ENCODE results near the gene PARPBP.
A peak's percentile ranks its signal among the peaks of the same experiment; 100 is the strongest.

PARPBP gene

GRCh38 chr12:102095677-102096263, 24.2 kb upstream of the PARPBP start:
- no peak overlapping the region for H2BK120ac ChIP-seq (ENCODE audit: low read depth, low read length)

GRCh38 chr12:102096855-102097254, 23.1 kb upstream of the PARPBP start:
- H2BK120ac ChIP-seq (ENCODE audit: low read depth, low read length): no peak overlapping the region
- H3K79me1 ChIP-seq (ENCODE audit: low read length): no peaks in the 10 kb centered on the region
- H3K27me3 ChIP-seq (ENCODE audit: insufficient read depth, low read length, poor library complexity): no peaks in the 10 kb centered on the region
- no peak overlapping the region for H4K8ac ChIP-seq (ENCODE audit: low read depth, low read length)
- H2BK5ac ChIP-seq (ENCODE audit: low read length): no peak overlapping the region
- H3K79me2 ChIP-seq (ENCODE audit: control insufficient read depth, insufficient read depth, low read length): no peaks in the 10 kb centered on the region
- no peak overlapping the region for H3K4me3 ChIP-seq (ENCODE audit: low read length)
- H3K4me1 ChIP-seq (ENCODE audit: control insufficient read depth, low read depth, low read length): no peaks in the 10 kb centered on the region
- H3K27ac ChIP-seq (ENCODE audit: low read depth, low read length): no peak overlapping the region
- no peak overlapping the region for H3K18ac ChIP-seq (ENCODE audit: low read length)
- no peak overlapping the region for H3K23ac ChIP-seq (ENCODE audit: low read length)
- WGBS (ENCODE audit: extremely low coverage, insufficient coverage, low lambda C conversion rate): no CpG with 5 or more reads among the region's 3 CpGs
- no peak overlapping the region for H2BK15ac ChIP-seq (replicated peaks; ENCODE audit: low read depth)
- DNase-seq: no peak
- H3K36me3 ChIP-seq (ENCODE audit: control insufficient read depth, insufficient read depth, low read length): no peaks in the 10 kb centered on the region
- no peak overlapping the region for H3K4me2 ChIP-seq (ENCODE audit: low read length)
- H3K9ac ChIP-seq (ENCODE audit: low read length): no peak overlapping the region
- H3K4ac ChIP-seq (ENCODE audit: low read depth, low read length): no peak overlapping the region
- H3K56ac ChIP-seq (ENCODE audit: low read length): no peak overlapping the region
- H4K5ac ChIP-seq (ENCODE audit: low read length): no peak overlapping the region
- no peak overlapping the region for H2AK5ac ChIP-seq (ENCODE audit: low read length)

More at GRCh38 chr12:102095677-102096263, 24.2 kb upstream of the PARPBP start:
- Histone ChIP-seq H3K9ac (ENCODE audit: low read length) (no peak overlapping the region), H4K5ac (ENCODE audit: low read length) (no peak overlapping the region), H3K4me3 (ENCODE audit: low read length) (no peak overlapping the region), H3K4me1 (ENCODE audit: control insufficient read depth, low read depth, low read length) (no peaks in the 10 kb centered on the region), H3K18ac (ENCODE audit: low read length) (no peak overlapping the region), H2BK15ac (replicated peaks; ENCODE audit: low read depth) (no peak overlapping the region), H3K4me2 (ENCODE audit: low read length) (no peak overlapping the region), H3K56ac (ENCODE audit: low read length) (no peak overlapping the region), H2BK5ac (ENCODE audit: low read length) (no peak overlapping the region), H4K8ac (ENCODE audit: low read depth, low read length) (no peak overlapping the region), H3K27me3 (ENCODE audit: insufficient read depth, low read length, poor library complexity) (no peaks in the 10 kb centered on the region), H2AK5ac (ENCODE audit: low read length) (no peak overlapping the region), H3K36me3 (ENCODE audit: control insufficient read depth, insufficient read depth, low read length) (no peaks in the 10 kb centered on the region), H3K79me1 (ENCODE audit: low read length) (no peaks in the 10 kb centered on the region), H3K4ac (ENCODE audit: low read depth, low read length) (no peak overlapping the region), H3K27ac (ENCODE audit: low read depth, low read length) (no peak overlapping the region), H3K79me2 (ENCODE audit: control insufficient read depth, insufficient read depth, low read length) (no peaks in the 10 kb centered on the region), H3K23ac (ENCODE audit: low read length) (no peak overlapping the region)
- DNase-seq: peak; percentile 14
- no CpG with 5 or more reads among the region's 2 CpGs for WGBS (ENCODE audit: extremely low coverage, insufficient coverage, low lambda C conversion rate)

- Histone ChIP-seq H2BK5ac (ENCODE audit: low read length) (no peak overlapping the region), H2BK120ac (ENCODE audit: low read depth, low read length) (no peak overlapping the region), H2BK15ac (replicated peaks; ENCODE audit: low read depth) (no peak overlapping the region), H4K8ac (ENCODE audit: low read depth, low read length) (no peak overlapping the region), H3K4me2 (ENCODE audit: low read length) (no peak overlapping the region), H3K4me1 (ENCODE audit: control insufficient read depth, low read depth, low read length) (no peaks in the 10 kb centered on the region), H3K79me1 (ENCODE audit: low read length) (no peaks in the 10 kb centered on the region), H3K36me3 (ENCODE audit: control insufficient read depth, insufficient read depth, low read length) (peaks cover 1% of the 10 kb centered on the region), H3K27ac (ENCODE audit: low read depth, low read length) (no peak overlapping the region), H3K27me3 (ENCODE audit: insufficient read depth, low read length, poor library complexity) (no peaks in the 10 kb centered on the region), H4K5ac (ENCODE audit: low read length) (no peak overlapping the region), H3K4ac (ENCODE audit: low read depth, low read length) (no peak overlapping the region), H3K4me3 (ENCODE audit: low read length) (no peak overlapping the region), H3K18ac (ENCODE audit: low read length) (no peak overlapping the region), H2AK5ac (ENCODE audit: low read length) (no peak overlapping the region), H3K9ac (ENCODE audit: low read length) (no peak overlapping the region), H3K23ac (ENCODE audit: low read length) (no peak overlapping the region), H3K79me2 (ENCODE audit: control insufficient read depth, insufficient read depth, low read length) (no peaks in the 10 kb centered on the region), H3K56ac (ENCODE audit: low read length) (no peak overlapping the region)
- WGBS (ENCODE audit: extremely low coverage, insufficient coverage, low lambda C conversion rate): no CpG with 5 or more reads among the region's 3 CpGs
- peak; percentile 12 for DNase-seq
Measured at GRCh38 chr12:102106905-102107304, 13.1 kb upstream of the PARPBP start.

GRCh38 chr12:102107970-102108369, 12.0 kb upstream of the PARPBP start:
- Histone ChIP-seq H3K56ac (ENCODE audit: low read length) (no peak overlapping the region), H3K4me2 (ENCODE audit: low read length) (no peak overlapping the region), H3K4ac (ENCODE audit: low read depth, low read length) (no peak overlapping the region), H3K23ac (ENCODE audit: low read length) (no peak overlapping the region), H2BK15ac (replicated peaks; ENCODE audit: low read depth) (no peak overlapping the region), H2BK120ac (ENCODE audit: low read depth, low read length) (no peak overlapping the region), H3K27me3 (ENCODE audit: insufficient read depth, low read length, poor library complexity) (no peaks in the 10 kb centered on the region), H2BK5ac (ENCODE audit: low read length) (no peak overlapping the region), H3K79me1 (ENCODE audit: low read length) (no peaks in the 10 kb centered on the region), H3K4me3 (ENCODE audit: low read length) (no peak overlapping the region), H4K5ac (ENCODE audit: low read length) (no peak overlapping the region), H3K9ac (ENCODE audit: low read length) (no peak overlapping the region), H4K8ac (ENCODE audit: low read depth, low read length) (no peak overlapping the region), H3K36me3 (ENCODE audit: control insufficient read depth, insufficient read depth, low read length) (peaks cover 1% of the 10 kb centered on the region), H3K27ac (ENCODE audit: low read depth, low read length) (no peak overlapping the region), H2AK5ac (ENCODE audit: low read length) (no peak overlapping the region), H3K79me2 (ENCODE audit: control insufficient read depth, insufficient read depth, low read length) (no peaks in the 10 kb centered on the region), H3K18ac (ENCODE audit: low read length) (no peak overlapping the region), H3K4me1 (ENCODE audit: control insufficient read depth, low read depth, low read length) (no peaks in the 10 kb centered on the region)
- no CpG with 5 or more reads among the region's 1 CpG for whole genome bisulfite sequencing (ENCODE audit: extremely low coverage, insufficient coverage, low lambda C conversion rate)
- no peak for DNase-seq

DNA sequence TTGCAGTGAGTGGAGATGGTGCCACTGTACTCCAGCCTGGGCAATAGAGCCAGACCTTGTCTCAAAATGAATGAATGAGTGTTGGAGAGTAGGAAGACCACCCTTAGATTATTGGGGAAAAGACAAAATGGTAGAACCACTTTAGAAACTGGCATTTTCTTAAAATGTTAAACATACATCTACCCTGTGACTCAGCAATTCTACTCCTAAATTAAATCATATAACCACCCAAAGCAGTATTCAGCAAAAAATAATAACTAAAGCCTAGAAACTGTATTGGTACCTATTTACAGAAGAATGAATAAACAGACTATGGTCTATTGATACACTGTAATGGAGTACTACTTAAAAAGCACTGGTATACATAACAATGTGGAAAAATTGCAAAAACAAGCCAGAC, 9.2 kb upstream of the PARPBP start:
- Histone ChIP-seq H4K5ac (ENCODE audit: low read length) (no peak overlapping the region), H3K56ac (ENCODE audit: low read length) (no peak overlapping the region), H3K27ac (ENCODE audit: low read depth, low read length) (no peak overlapping the region), H3K9ac (ENCODE audit: low read length) (no peak overlapping the region), H4K8ac (ENCODE audit: low read depth, low read length) (no peak overlapping the region), H2BK15ac (replicated peaks; ENCODE audit: low read depth) (no peak overlapping the region), H3K4me2 (ENCODE audit: low read length) (no peak overlapping the region), H3K79me1 (ENCODE audit: low read length) (no peaks in the 10 kb centered on the region), H3K23ac (ENCODE audit: low read length) (no peak overlapping the region), H2AK5ac (ENCODE audit: low read length) (no peak overlapping the region), H3K4me3 (ENCODE audit: low read length) (no peak overlapping the region), H3K27me3 (ENCODE audit: insufficient read depth, low read length, poor library complexity) (no peaks in the 10 kb centered on the region), H2BK120ac (ENCODE audit: low read depth, low read length) (no peak overlapping the region), H3K4me1 (ENCODE audit: control insufficient read depth, low read depth, low read length) (no peaks in the 10 kb centered on the region), H3K36me3 (ENCODE audit: control insufficient read depth, insufficient read depth, low read length) (peaks cover 1% of the 10 kb centered on the region), H3K18ac (ENCODE audit: low read length) (no peak overlapping the region), H3K79me2 (ENCODE audit: control insufficient read depth, insufficient read depth, low read length) (no peaks in the 10 kb centered on the region), H2BK5ac (ENCODE audit: low read length) (no peak overlapping the region), H3K4ac (ENCODE audit: low read depth, low read length) (no peak overlapping the region)
- no peak for DNase-seq

DNA sequence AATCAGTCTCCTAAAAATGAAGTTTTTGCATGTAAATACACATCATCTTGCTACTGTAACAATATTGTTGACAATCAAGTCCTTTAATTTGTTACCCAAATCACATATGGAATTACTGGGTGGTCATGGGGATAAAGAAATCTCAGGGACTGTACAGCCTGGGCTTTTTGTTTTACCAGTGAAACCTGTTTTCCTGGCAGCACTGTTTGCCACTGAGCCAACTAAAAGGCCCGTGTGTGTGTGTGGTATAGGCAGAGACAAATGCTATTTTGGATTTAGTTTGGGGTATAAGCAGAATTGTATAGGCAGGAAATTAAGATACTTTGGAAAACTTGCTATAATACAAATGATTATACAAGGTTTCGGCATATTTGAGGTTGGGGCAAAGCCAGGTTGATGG, 5.8 kb upstream of the PARPBP start:
- Histone ChIP-seq H3K36me3 (ENCODE audit: control insufficient read depth, insufficient read depth, low read length) (no peaks in the 10 kb centered on the region), H3K79me1 (ENCODE audit: low read length) (peaks cover 3% of the 10 kb centered on the region)
- WGBS (ENCODE audit: extremely low coverage, insufficient coverage, low lambda C conversion rate): no CpG with 5 or more reads among the region's 2 CpGs

More for the DNA sequence above, 5.8 kb upstream of the PARPBP start:
- no peak overlapping the region for H3K9ac ChIP-seq (ENCODE audit: low read length)
- no peak overlapping the region for H2AK5ac ChIP-seq (ENCODE audit: low read length)
- no peak overlapping the region for H2BK5ac ChIP-seq (ENCODE audit: low read length)
- no peak overlapping the region for H4K8ac ChIP-seq (ENCODE audit: low read depth, low read length)
- no peak overlapping the region for H2BK120ac ChIP-seq (ENCODE audit: low read depth, low read length)
- no peak overlapping the region for H3K4ac ChIP-seq (ENCODE audit: low read depth, low read length)
- H3K4me1 ChIP-seq (ENCODE audit: control insufficient read depth, low read depth, low read length): no peaks in the 10 kb centered on the region
- no peak overlapping the region for H4K5ac ChIP-seq (ENCODE audit: low read length)
- no peak overlapping the region for H3K4me3 ChIP-seq (ENCODE audit: low read length)
- no peaks in the 10 kb centered on the region for H3K27me3 ChIP-seq (ENCODE audit: insufficient read depth, low read length, poor library complexity)
- no peak overlapping the region for H3K27ac ChIP-seq (ENCODE audit: low read depth, low read length)
- H2BK15ac ChIP-seq (replicated peaks; ENCODE audit: low read depth): no peak overlapping the region
- H3K4me2 ChIP-seq (ENCODE audit: low read length): no peak overlapping the region
- H3K23ac ChIP-seq (ENCODE audit: low read length): no peak overlapping the region
- H3K18ac ChIP-seq (ENCODE audit: low read length): no peak overlapping the region
- no peaks in the 10 kb centered on the region for H3K79me2 ChIP-seq (ENCODE audit: control insufficient read depth, insufficient read depth, low read length)
- DNase-seq: no peak
- H3K56ac ChIP-seq (ENCODE audit: low read length): no peak overlapping the region

Measured in mesendoderm (in vitro differentiated cells).